Astrocyte of the spinal cord (primary cell): ENCODE data around the gene SOX2.

Experiments
- DNase-seq: peaks from one replicate; pipeline ENCODE4 v3.0.0; 2011; ENCODE audit warnings: low read depth, low spot score
- H3K4me3 ChIP-seq: 2 replicates; pipeline ENCODE4 v1.5.1; 2011; ENCODE audit warnings: low read depth, mild to moderate bottlenecking, low read length, moderate library complexity
- CTCF ChIP-seq: IDR thresholded peaks from 2 replicates; pipeline ENCODE4 v1.5.1; 2012; ENCODE audit warnings: low read depth, mild to moderate bottlenecking, low read length, inconsistent platforms
- in situ Hi-C: cut with HindIII; loops from 2 replicates; pipeline ENCODE4 v1.10.0; 2017; ENCODE audit warnings: low sequenced_read_pairs

The SOX2 gene

GRCh38 chr3:181704421-181705085 lies 7.2 kb upstream of the SOX2 start:
- DNase-seq, result no peak
- in situ Hi-C loops, result no loop called here
- TF ChIP-seq CTCF, result no peak
- H3K4me3 ChIP-seq, result no peak overlapping the region

- in situ Hi-C loops, result no loop called here
- no peak for DNase-seq
- H3K4me3 ChIP-seq, result no peak overlapping the region
- TF ChIP-seq CTCF, result no peak
Measured at GRCh38 chr3:181705086-181705480, 6.6 kb upstream of the SOX2 start.

DNA sequence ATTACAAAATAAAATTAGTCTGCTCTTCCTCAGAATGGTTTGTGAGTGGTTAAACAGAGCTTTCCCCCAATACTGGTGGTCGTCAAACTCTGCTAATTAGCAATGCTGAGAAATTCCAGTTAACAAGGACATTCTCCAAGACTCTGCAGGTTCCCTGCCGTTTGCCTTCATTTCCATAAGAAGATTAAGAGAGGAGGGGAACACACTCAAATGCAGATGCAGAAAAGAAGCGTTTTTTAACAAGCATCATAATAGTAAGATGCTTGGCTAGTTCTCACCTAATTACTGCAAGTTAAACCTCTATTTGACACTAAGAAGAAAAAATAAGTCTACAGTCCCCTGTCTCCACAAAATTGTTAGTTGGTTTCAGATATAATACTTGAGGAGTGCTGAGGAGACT lies 3.7 kb upstream of the SOX2 start:
- in situ Hi-C loops, result no loop called here
- H3K4me3 ChIP-seq, result no peak overlapping the region
- DNase-seq, result no peak
- no peak for TF ChIP-seq CTCF

DNA sequence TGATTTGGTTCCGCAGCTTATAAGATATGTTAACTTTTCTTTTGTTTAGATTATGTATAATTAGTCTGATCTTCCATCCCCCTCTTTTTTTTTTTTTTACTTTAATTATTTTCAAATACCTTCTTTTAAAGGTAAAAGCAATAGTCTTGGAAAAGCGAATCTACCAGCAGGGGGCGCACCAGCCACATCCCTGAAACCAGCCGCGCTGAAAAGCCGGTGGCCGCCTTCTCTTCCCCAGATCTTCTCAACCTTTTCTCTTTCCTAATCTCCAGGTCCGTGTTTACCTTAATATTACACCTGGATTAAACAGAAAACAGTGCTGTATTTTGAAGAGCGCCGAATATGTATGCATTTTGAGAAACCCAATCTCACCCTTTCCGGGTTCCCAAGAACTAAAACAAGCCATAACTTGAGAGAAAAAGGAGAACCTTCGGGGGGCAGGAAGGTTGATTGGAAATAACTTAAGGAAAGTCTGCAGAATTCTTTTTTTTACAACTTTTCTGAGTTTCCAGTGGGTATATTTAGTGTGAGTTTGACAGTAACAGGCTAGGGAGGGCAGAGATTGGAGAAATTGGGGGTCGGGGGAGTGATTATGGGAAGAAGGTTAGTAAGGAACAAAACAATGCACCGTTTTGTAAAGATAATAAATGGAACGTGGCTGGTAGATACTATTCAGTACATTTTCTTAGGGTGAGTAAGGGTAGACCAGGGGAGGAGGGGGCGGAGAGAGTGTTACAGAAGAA lies 2.0 kb upstream of the SOX2 start:
- TF ChIP-seq CTCF, result peak; percentile 72
- peak overlapping the region; percentile 23 for H3K4me3 ChIP-seq
- peak; percentile 75 for DNase-seq
- in situ Hi-C loops, result no loop called here

DNA sequence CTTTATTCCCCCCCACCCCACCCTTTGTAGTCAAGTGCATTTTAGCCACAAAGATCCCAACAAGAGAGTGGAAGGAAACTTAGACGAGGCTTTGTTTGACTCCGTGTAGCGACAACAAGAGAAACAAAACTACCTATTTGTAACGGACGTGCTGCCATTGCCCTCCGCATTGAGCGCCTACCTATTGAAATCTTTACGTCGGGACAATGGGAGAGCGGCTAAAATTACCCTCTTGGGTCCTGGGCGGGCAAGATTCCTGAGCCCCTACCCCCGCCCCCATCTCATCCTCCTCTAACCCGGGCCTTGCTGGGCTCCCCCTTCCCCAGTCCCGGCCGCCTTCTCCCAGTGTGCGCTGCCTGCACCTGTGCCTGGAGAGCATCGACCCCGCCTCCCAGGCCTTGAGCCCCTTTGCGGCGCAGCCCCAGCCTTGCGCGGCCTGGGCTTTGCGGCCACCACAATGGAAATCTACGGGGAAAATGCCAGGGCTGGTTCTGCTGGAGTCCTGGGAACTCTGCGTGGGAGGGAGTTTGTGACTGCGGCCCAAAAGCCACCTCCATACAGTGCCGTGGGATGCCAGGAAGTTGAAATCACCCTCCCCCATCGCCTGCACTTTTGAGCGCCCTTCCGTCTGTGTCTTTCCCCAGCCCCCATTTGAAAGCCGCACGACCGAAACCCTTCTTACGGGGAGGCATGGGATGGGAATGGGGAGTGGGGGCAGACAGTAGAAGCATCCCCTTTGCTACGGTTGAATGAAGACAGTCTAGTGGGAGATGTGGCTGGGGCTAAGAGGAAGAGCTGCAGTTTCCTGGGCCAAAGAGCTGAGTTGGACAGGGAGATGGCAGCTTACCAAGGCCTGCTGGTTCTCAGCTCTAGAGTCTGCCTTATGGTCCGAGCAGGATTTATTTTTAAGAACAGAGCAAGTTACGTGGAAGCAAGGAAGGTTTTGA lies 1.1 kb upstream of the SOX2 start:
- no peak for TF ChIP-seq CTCF
- peak; percentile 69 for DNase-seq
- H3K4me3 ChIP-seq, result peak overlapping the region; percentile 29
- in situ Hi-C loops, result no loop called here

GRCh38 chr3:181712226-181712552 lies 464 bp downstream of the SOX2 start:
- peak overlapping the region; percentile 58 for H3K4me3 ChIP-seq
- in situ Hi-C loops, result no loop called here
- no peak for TF ChIP-seq CTCF
- DNase-seq, result peak; percentile 30
